DLD1 (cell line): ENCODE data around the gene PPP1R2C.

Experiments used
- in situ Hi-C: cut with HindIII; loops from 2 replicates; pipeline ENCODE4 v1.10.0; 2017; ENCODE audit warnings: low sequenced_read_pairs

The PPP1R2C gene

DNA sequence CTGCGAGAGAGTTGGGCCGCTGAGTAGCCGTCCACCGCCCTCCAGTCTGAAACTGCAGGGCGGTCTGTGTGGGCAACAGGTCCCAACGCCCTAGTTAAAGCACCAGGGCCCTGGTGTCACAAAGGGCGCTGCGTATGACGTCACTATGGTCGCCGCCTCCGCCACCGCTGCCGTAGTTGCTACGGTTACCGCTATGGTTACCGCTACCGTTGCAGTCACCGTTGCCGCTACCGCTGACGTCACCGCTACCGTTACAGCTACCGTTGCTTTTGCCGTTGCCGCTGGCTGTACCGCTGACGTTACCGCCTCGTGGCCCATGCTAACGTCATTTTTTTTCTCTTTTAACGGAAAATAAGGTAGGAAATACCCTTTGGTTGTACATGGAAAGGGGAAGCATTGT, at the start of gene PPP1R2C:
Gene PPP1R2C (minus strand): TSS at position 68 of the 400 bp plus-strand sequence. CDS start 84 bp downstream, outside the sequence.
- in situ Hi-C loops, result no loop called here

DNA sequence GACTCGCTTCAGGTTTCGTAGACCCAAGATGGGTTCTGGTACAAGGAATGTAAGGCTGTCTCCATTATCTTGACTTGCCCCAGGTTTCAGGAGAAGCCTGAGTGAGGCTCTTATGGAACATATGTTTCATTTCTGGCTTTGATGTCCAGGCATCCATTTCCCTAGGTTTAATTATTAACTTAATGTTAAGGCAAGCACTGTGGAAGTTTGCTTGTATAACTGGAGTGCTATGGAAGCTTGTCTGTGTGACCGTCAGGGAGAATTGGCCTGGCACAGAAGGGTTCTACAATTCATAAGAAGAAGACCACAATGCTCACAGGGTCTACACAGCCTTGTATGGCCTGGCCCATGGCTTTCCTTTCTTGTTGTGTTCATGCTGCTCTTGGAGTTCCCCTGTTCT, 47.2 kb upstream of the PPP1R2C start:
- in situ Hi-C loops, result no loop called here

DNA sequence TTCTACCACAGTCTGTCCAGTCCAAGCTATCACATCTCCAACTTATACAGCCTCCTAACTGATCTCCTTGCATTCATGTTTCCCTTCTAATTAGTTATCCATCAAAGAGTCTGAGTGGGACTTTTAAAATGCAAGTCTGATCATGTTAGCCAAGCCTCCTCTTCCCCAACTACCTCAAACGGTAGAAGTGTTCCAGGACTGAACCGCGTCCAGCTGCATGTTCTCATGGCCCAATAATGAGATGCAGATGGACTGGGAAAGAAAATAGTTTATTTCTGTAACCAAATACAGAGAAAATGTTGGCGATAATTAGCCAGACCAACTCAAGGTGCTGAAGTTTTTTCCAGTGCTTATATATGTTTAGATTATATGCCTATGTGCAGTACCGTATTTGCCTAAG, 46.6 kb upstream of the PPP1R2C start:
- in situ Hi-C loops, result no loop called here

DNA sequence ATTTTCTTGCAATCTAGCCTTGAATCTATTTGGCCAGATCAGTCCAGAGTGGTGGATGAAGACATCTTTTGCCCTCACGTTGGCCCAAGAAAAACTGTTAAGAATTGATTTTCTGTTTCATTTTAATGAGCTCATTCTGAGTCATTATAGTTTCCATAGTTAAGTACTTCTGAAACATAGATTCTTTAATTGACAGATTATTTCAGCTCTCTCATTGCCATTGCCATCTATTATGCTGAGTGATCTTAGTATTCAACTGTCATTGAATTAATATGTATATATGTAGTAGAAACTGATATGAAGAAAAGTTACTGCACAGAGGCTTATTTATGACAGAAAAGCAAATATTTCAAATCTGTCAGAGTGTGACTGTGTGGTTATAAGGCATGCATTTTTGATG, 45.5 kb upstream of the PPP1R2C start:
- in situ Hi-C loops, result no loop called here

DNA sequence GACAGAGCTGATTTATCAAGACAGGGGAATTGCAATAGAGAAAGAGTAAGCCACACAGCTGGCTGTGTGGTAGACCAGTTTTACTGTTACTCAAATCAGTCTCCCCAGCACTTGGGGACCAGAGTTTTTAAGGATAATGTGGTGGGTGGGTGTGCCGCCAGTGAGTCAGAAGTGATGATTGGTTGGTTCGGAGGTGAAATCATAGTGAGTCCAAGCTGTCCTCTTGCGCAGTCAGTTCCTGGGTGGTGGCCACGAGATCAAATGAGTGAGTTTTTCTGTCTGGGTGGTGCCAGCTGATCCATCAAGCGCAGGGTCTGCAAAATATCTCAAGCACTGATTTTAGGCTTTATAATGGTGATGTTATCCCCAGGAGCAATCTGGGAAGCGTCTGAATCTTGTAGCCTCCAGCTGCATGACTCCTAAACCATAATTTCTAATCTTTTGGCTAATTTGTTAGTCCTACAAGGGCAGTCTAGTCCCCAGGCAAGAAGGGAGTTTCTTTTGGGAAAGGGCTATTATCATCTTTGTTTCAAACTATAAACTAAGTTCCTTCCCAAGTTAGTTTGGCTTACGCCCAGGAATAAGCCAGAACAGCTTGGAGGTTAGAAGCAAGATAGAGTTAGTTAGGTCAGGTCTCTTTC, 44.0 kb upstream of the PPP1R2C start:
- in situ Hi-C loops, result no loop called here

DNA sequence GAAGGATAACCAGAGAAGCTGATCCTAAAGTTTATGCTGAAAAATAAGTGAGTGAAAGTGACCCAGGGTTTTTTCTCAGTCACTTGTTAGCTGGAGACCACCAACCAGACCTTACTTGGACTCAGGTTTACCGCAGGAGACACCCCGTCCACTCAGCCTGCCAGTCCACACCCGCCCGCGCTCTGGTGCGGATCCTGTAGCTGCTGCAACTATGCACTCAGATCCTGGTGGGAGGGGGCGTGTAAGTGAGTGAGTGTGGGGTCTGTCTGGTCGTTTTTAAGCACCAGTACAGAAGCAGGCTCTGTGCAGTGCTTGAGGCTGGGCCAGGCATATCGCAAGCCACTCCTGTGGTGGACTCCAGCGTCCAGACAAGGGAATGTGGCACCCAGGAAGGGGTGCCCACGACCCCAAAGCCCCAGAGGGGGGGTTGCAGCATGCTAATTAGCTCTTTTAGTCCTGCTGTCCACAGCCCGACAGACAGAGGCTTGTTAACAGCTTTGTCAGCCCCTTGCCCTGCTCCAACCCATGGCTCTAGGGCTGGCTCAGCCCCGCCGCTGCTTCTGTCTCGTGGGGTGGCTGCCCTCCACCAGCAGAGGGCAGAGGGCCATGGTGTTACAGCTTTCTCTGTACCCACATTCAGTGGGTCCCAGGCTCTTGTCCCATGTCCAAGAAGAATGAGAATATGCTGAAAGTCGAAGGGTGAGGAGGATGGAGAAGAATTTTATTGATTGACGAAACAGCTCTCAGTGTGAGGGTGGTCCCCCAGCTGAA, 40.4 kb upstream of the PPP1R2C start:
- in situ Hi-C loops, result no loop called here

DNA sequence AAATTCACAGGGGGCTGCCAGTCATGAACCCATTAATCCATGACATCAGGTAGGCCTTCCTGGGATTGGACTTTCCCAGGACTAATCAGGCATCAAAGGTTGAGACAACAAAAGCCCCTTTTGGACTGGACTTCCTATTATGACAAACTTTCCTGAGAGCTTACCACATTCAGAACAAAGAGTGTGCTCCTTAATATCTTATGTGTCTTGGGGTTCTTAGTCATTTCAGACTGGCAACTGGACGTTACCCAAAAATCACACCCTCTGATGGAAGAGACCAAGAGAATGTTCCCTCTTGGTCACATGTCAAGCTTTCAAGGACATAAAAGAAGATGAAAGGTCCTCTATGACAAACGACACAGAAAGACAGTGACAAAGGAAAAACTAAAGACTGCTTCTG, 31.6 kb upstream of the PPP1R2C start:
- in situ Hi-C loops, result no loop called here

DNA sequence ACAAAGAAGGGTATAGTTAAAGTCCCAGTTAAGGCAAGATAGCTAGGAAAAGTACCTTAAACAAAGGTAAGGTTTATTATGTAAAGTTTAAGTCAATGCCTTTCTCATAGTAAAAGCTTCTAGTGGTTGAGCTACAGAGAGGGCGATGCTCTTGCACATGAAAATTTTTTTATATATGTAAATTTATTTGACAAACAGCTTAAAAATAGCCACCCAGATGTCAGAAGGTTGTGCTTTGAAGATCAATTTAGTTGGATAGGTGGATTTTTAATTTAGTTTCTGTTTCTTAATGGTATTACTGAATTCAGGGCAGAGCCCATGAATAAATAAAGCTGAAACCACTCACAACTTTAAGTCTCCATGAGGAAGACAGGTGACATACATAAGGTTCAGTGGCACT, 29.4 kb upstream of the PPP1R2C start:
- in situ Hi-C loops, result no loop called here

DNA sequence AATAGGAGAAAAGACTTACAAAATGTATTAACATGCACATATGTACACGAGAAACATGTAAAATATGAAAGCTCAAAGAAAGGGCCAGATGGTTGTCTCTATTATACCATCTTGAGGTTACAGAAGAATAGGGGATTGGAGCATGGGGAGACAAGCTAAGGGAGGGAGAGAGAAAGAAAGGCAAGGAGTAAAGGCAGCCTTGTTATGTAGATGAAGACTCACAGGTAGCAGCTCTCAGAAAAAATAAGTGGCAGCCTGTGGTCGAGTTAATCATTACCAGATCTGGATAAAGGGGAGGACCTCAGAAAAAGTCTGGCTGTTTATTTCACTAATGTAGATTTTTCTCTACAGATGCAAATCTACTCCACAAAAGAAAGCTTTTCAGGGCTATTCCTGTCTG, 26.6 kb upstream of the PPP1R2C start:
- in situ Hi-C loops, result no loop called here

DNA sequence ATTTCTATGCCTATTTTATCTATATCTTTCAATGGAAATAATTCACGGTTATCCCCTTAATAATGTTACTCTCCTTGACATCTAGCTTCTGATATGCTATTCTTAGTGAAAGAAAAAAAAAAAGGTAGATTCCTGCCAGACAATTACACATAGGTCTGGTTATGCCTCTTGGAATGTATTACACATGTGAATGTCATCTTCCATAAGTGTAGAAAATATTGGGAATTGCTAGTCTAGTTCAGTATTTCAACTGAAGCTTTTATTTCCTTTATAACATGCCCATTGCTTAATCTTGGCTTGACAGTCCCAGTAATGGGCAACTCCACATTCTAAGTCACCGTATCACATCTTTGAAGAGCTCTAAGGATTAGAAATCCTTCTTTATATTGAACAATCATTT, 25.4 kb upstream of the PPP1R2C start:
- in situ Hi-C loops, result no loop called here

DNA sequence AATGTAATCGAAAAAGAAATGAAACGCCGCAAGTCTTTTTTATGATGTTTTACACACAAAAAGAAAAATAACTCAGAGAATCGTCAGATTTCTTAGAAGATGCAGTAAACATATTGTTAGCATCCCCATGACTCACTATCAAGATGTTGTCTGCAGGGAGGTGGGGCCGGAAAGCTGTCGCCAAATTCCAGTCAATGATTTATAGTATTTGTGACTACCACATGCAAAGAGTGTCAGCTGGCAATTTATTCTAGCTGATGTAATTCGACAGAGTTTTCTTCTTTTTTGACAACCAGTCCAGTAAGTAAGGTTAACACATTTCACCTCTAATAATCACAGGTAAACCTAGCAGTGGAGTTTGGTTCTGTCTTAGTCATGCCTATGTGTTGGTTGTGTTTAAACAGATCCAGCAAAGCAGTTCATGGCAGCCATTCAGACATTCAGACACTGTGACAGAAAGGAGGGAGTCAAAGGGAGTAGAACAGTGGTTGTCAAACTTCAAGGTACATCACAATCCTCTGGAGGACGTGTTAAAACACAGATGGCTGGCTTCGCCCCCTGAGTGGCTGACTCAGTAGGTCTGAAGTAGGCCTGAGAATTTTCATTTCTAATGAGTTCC, 19.8 kb upstream of the PPP1R2C start:
- in situ Hi-C loops, result no loop called here

DNA sequence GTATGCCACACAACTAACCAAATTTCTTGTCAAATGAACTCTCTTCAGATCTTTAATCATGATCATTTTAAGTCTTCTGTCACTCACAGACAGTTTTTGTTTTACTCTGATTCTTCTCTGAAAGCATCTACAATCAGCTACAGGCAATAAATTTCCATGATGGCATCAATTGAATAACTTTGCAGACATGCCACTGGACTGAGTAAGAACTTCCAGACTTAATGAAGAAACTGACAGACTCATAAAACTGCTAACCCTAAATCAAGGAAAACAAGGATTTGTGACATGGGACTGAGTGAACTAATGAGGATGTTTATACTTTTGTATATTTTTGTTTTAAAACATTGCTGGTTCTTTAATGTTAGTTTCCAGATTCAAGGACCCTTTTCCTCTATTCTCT, 5.5 kb upstream of the PPP1R2C start:
- in situ Hi-C loops, result no loop called here

DNA sequence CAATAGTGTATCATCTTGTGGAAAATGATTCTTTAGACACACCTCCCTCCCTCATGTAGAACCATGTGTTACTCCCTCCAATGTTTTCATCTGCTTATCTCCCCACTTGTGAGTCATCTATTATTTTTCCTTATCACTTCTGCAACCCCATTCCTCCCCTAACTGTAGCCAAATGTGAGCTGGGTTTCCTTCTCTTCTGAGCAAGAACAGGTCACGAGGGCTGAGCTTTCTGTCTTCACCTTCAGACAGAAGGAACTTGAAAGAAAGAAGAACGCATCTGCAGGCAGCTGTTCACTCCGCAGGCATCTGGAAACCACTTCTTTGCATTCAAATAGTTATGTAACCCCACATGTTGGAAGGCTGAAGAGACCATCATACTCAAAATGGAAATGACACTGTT, 1.8 kb downstream of the PPP1R2C start:
- in situ Hi-C loops, result no loop called here

DNA sequence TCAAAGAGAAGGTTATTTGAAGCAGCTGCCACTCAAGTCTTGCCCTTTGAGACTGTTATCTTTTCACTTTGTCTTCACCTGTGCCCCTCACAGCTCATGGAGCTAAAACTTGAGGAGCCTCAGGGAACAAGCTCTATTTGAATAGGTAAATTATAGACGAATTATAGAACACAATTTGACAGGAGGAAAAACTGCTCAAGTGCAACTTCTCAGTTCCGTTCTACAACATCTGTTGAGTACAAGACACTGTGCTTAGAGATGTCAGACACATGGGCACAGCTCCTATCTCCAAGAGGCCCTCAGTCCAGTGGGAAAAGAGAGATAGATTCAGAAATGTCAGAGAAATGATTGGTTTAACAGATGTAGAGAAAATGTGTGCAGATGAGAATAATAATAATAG, 5.1 kb downstream of the PPP1R2C start:
- in situ Hi-C loops, result no loop called here

DNA sequence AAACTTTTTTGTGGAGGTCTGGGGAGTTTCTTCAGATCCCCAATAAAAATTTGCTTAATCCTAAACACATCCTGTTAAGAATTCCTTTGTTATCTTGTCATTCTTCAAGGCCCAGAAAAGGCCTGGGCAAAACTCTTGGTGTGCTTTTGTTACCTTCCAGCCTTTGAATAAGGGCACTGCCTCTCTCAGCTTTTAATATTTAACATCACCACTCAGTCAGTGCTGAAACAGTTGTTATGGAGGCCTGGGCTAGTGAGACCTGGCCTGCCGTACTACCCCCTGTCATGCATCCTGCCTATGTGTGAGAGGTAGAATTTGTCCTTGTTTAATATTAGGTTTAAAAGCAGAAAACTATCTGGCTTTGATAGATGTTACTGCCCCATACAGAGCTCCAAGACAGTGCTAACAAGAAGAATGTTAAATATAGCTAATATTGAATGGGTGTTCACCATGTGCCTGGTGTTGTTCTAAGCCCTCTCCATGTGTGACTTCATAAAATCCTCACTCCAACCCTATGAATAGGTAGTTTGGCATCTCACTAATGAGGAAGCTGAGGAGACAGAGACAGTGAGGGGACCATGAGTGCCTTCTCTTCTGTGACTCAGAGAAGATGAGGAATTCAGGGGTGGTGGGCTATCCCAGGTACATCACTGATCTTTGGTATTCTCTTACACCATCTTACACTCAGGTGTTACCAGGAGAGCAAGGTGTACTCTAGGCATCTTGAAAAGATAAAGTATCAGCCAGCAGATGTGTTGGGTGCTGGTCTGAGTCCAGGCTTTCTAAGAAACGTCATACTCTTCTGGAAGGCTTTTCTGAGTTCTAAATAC, 6.2 kb downstream of the PPP1R2C start:
- in situ Hi-C loops, result no loop called here

DNA sequence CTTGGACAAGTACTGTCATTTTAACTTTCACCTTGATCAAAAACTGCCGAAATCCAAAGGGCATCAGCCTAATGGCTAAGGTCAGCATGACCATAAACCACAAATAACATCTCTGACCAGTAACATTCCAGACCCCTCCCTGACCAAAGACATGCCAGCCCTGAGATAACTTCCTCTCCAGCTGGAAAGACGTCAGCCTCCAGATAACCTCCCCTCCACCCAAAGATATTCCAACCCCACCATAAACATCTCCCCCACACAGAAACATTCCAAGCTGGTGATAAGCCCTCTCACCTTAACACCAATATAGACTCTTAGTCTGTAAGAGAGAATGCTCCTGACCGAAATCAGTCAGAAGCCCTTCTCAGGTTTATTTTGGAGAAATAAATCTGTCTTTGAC, 7.4 kb downstream of the PPP1R2C start:
- in situ Hi-C loops, result no loop called here

DNA sequence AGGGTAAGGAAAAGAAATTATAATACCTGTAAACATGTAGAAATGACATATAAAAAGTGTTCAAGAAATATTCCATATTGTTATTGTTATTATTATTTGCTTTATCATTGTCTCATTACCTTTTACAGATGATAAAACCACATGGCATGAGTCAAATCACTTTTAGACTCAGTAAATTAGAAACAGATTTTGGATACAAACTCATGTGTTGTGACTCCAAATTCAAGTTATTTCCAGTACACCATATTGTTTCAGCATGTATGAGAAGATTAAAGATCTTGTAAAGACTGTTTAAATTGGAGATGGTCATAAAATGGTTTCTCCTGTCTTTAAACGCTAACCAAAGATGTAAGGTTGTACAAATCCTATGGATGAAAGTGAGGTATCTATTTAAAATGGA, 18.1 kb downstream of the PPP1R2C start:
- in situ Hi-C loops, result no loop called here

DNA sequence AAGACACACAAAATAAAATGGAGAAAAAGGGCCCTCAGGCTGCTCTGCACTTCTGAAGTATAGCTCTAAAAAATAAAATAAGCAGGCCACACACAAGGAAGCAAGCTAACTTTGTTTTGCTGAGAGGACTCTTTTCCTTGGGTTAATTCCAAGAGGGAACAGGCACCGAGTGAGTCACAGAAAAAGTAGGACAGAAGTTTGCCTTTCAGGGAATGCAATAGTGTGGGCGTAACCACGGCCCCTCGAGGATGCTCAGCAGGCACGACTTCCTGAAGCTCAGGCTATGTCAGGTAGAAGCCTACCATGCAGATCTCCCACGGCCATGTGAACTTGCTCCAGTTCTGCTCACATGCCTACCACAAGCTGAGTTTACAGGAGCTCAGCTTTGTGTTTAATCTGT, 22.1 kb downstream of the PPP1R2C start:
- in situ Hi-C loops, result no loop called here

DNA sequence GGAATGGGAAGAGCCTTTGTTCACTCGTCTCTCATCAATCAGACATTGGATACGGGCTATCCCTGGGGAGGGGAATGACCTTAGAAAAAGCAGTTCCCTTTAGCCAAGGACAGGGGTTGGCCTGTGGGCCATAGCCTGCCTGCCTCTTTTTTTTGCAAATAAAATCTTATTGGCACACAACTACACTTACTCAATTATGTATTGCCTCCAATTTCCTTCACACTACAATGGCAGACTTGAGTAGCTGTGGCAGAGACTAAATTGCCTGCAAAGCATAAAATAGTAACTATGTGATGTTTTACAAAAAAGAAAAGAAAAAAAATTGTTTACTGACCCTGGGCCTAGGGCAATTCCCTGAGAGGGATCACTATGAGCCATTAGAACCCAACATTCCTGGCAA, 23.4 kb downstream of the PPP1R2C start:
- in situ Hi-C loops, result no loop called here

DNA sequence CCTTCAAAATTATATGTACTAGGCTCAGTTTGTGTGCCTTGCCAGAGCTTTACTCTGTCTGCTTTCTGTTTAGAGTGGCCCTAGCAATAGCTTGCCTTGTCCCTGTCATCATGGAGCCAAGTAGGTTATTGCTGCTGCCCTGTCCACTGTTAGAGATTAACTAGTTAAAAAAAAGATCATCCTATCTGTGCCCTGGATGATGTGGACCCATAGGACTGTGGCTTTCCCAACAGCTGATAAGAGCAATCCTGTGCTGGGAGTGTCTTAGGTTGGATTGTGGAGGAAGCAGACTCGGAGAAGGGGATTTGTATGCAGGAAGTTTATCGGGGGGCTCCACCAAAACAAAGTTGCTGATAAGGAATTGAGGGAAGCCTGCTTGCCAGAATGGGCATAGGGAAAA, 23.8 kb downstream of the PPP1R2C start:
- in situ Hi-C loops, result no loop called here

DNA sequence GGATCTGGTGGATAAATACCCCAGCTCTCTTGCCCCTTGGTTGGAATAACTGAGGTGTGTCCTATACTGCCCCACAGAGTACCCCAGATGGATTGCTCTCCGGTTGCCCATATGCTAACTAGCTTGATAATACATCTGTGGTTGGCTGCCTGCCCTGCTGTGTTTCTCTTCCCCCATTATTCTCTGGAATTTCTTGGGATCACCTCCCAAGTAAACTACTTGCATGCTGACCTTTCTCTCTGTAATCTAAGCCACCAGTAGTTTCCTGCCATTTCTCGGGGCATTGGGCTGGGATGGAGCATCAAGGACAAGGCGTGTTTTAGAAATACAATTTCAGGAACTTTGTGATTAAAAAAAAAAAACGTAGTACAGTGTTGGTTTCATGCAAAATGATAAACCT, 25.2 kb downstream of the PPP1R2C start:
- in situ Hi-C loops, result no loop called here
